IPS-18a (cell line): ENCODE results near the gene PLAGL2.

Experiments
- H3K27ac ChIP-seq: one replicate; pipeline ENCODE4 v1.5.1; 2013; ENCODE audit warnings: low read length
- H3K27me3 ChIP-seq: one replicate; pipeline ENCODE4 v1.6.1; 2013; ENCODE audit warnings: mild to moderate bottlenecking, low read length; ENCODE audit not compliant: control insufficient read depth, insufficient read depth
- H3K36me3 ChIP-seq: one replicate; pipeline ENCODE4 v1.6.1; 2013; ENCODE audit warnings: low read depth, low read length; ENCODE audit not compliant: control insufficient read depth
- H3K4me1 ChIP-seq: one replicate; pipeline ENCODE4 v1.6.1; 2013; ENCODE audit warnings: low read depth, low read length; ENCODE audit not compliant: control insufficient read depth
- H3K4me3 ChIP-seq: one replicate; pipeline ENCODE4 v1.5.1; 2013; ENCODE audit warnings: low read length
- H3K9ac ChIP-seq: one replicate; pipeline ENCODE4 v1.6.1; 2013; ENCODE audit warnings: mild to moderate bottlenecking, low read length, moderate library complexity
- H3K9me3 ChIP-seq: one replicate; pipeline ENCODE4 v1.6.1; 2013; ENCODE audit warnings: low read depth, low read length; ENCODE audit not compliant: control insufficient read depth

PLAGL2 gene

DNA sequence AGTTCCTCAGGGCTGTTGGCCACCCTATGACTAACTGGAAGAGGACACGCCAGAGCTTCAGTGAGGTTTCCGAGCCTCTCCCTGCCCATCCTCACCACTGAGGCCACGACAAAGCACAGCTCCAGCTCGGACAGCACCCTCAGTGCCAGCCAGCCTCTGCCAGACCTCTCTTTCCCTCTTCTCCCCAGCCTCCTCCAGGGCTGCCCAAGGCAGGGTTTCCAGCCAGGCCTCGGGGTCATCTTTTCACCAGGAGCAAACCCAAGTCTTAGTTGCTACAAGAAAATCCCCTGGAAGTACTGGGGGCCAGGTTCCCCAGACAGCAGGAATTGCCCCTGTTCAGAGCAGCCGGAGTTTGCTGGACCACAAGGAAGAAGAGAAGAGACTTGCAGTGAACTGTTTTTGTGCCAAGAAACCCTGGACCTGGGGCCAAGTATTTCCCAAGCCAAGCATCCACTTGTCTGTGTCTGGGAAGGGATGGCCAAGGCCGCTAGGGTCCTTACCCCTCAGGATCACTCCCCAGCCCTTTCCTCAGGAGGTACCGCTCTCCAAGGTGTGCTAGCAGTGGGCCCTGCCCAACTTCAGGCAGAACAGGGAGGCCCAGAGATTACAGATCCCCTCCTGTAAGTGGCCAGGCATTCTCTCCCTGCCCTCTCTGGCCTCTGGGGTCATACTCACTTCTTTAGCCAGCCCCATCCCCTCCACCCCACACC is 41.6 kb downstream of the PLAGL2 start:
- Histone ChIP-seq H3K4me1 (peaks cover 10% of the 10 kb centered on the region), H3K36me3 (peaks cover 41% of the 10 kb centered on the region), H3K27me3 (no peaks in the 10 kb centered on the region), H3K27ac (no peak overlapping the region), H3K9ac (no peak overlapping the region), H3K4me3 (no peak overlapping the region), H3K9me3 (no peaks in the 10 kb centered on the region)

GRCh38 chr20:32164984-32165735 is 42.4 kb downstream of the PLAGL2 start:
- no peak overlapping the region for H3K4me3 ChIP-seq
- H3K36me3 ChIP-seq = peaks cover 46% of the 10 kb centered on the region

DNA sequence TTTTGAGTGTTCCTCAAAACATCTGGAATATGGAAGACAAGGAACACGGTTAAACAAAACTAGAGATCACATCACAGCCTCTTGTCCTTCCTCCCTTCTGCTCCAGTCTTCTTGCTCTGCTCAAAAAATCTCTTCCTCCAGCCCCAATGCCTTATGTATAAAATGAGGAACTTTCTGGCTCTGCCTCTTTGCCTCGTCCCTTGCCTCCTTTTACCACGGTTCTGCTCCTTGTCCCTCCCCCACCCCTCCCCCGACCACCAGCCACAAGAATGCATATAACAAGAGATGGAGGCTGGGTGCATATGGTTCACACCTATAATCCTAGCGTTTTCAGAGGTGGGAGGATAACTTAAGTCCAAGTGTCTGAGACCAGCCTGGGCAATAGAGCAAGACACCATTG is 43.6 kb downstream of the PLAGL2 start:
- Histone ChIP-seq H3K36me3 (peaks cover 58% of the 10 kb centered on the region), H3K27me3 (no peaks in the 10 kb centered on the region), H3K4me1 (peaks cover 10% of the 10 kb centered on the region), H3K27ac (no peak overlapping the region), H3K9me3 (no peaks in the 10 kb centered on the region), H3K4me3 (no peak overlapping the region), H3K9ac (no peak overlapping the region)

More at GRCh38 chr20:32164984-32165735, 42.4 kb downstream of the PLAGL2 start:
- H3K27me3 ChIP-seq = no peaks in the 10 kb centered on the region
- H3K9me3 ChIP-seq = no peaks in the 10 kb centered on the region
- H3K4me1 ChIP-seq = peaks cover 10% of the 10 kb centered on the region
- H3K9ac ChIP-seq = no peak overlapping the region
- H3K27ac ChIP-seq = no peak overlapping the region

DNA sequence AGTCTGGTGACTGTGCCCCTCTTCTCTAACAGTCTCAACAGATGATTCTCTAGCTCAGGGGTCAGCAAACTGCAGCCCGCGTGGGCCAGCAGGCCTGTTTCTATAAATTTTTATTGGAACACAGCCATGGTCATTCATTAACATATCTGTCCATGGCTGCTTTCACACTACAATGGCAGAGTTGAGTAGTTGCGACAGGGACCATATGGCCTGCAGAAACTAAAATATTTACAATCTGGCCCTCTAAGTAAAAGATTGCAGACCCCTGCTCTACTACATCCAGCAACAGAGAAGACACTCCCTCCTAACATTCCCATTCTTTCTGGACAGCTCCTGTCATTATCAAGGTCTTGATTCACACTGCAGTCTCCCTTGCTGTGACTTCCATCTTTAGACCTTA is 45.2 kb downstream of the PLAGL2 start:
- Histone ChIP-seq H3K27me3 (no peaks in the 10 kb centered on the region), H3K9ac (no peak overlapping the region), H3K36me3 (peaks cover 67% of the 10 kb centered on the region), H3K27ac (no peak overlapping the region), H3K9me3 (no peaks in the 10 kb centered on the region), H3K4me3 (no peak overlapping the region), H3K4me1 (no peaks in the 10 kb centered on the region)

DNA sequence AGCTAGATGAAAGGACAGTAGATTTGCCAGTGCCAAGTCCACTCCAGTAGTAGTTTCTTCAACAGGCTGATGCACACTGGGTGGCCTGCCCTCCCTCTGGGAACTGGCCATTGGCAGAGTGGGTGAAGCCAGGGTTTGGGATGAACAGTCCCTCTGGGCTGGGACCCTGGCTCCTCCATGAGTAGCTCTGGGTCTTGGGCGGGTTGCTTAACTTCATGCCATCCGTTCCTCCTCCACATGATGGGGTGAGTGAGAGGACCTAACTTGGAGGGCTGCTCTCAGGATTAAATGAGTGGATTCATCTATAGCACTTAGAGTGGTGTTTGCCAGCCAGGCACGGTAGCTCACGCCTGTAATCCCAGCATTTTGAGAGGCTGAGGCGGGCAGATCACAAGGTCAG is 47.2 kb downstream of the PLAGL2 start:
- no peak overlapping the region for H3K27ac ChIP-seq
- H3K9me3 ChIP-seq = no peaks in the 10 kb centered on the region
- peaks cover 52% of the 10 kb centered on the region for H3K36me3 ChIP-seq
- H3K9ac ChIP-seq = no peak overlapping the region
- no peaks in the 10 kb centered on the region for H3K27me3 ChIP-seq
- no peaks in the 10 kb centered on the region for H3K4me1 ChIP-seq
- no peak overlapping the region for H3K4me3 ChIP-seq

GRCh38 chr20:32159766-32160221 is 47.7 kb downstream of the PLAGL2 start:
- no peak overlapping the region for H3K27ac ChIP-seq
- no peaks in the 10 kb centered on the region for H3K9me3 ChIP-seq
- H3K9ac ChIP-seq = no peak overlapping the region
- H3K36me3 ChIP-seq = peaks cover 49% of the 10 kb centered on the region
- H3K4me1 ChIP-seq = no peaks in the 10 kb centered on the region
- H3K27me3 ChIP-seq = no peaks in the 10 kb centered on the region
- no peak overlapping the region for H3K4me3 ChIP-seq

GRCh38 chr20:32158943-32159660 is 48.4 kb downstream of the PLAGL2 start:
- H3K36me3 ChIP-seq = peaks cover 43% of the 10 kb centered on the region
- H3K9ac ChIP-seq = no peak overlapping the region
- H3K27ac ChIP-seq = no peak overlapping the region

DNA sequence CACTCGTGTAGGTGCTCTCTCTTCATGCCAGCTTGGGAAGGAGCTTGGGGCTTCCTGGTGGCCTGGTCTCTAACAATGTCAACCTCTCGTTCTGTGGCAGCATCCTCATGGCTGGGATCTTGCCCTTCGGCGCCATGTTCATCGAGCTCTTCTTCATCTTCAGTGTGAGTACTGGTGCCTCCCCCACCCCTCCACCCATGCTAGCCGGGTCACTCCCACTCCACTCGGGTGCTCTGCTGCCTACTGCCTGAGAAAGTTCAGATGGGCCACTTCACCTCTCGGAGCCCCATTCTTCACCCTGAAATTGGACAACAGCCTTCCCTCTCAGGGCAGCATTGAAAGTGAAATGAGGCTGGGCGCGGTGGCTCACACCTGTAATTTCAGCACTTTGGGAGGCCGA is 49.2 kb downstream of the PLAGL2 start:
- no peak overlapping the region for H3K4me3 ChIP-seq
- no peaks in the 10 kb centered on the region for H3K9me3 ChIP-seq
- no peaks in the 10 kb centered on the region for H3K4me1 ChIP-seq
- H3K27ac ChIP-seq = no peak overlapping the region
- H3K36me3 ChIP-seq = peaks cover 47% of the 10 kb centered on the region
- no peak overlapping the region for H3K9ac ChIP-seq
- no peaks in the 10 kb centered on the region for H3K27me3 ChIP-seq

More at GRCh38 chr20:32158943-32159660, 48.4 kb downstream of the PLAGL2 start:
- Histone ChIP-seq H3K9me3 (no peaks in the 10 kb centered on the region), H3K4me3 (no peak overlapping the region), H3K27me3 (no peaks in the 10 kb centered on the region), H3K4me1 (no peaks in the 10 kb centered on the region)

GRCh38 chr20:32157611-32158010 is 49.9 kb downstream of the PLAGL2 start:
- H3K27me3 ChIP-seq = no peaks in the 10 kb centered on the region
- no peak overlapping the region for H3K4me3 ChIP-seq
- H3K36me3 ChIP-seq = peaks cover 55% of the 10 kb centered on the region
- no peak overlapping the region for H3K9ac ChIP-seq
- H3K4me1 ChIP-seq = no peaks in the 10 kb centered on the region
- no peak overlapping the region for H3K27ac ChIP-seq
- no peaks in the 10 kb centered on the region for H3K9me3 ChIP-seq

GRCh38 chr20:32155017-32155981 is 52.2 kb downstream of the PLAGL2 start:
- Histone ChIP-seq H3K4me3 (no peak overlapping the region), H3K9ac (no peak overlapping the region), H3K27ac (no peak overlapping the region), H3K27me3 (no peaks in the 10 kb centered on the region), H3K9me3 (no peaks in the 10 kb centered on the region), H3K36me3 (peaks cover 55% of the 10 kb centered on the region), H3K4me1 (no peaks in the 10 kb centered on the region)

DNA sequence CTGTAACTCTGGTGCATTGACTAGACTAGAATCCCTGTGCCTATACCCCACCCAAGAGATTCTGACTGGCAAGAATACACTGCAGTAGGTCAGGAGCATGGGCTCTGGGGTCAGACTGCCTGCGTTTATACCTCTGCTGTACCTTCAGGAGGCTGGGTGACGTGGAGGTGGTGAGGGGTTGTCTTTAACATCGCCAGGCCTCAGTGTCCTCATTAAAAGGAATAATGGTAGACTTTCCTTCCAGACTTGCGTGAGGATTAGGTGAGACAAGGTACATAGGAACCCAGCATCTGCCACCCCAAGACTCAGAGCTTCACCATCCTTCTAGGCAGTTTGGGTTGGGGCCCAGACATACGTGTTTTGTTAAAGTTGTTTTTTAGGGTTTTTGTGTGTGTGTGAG is 53.8 kb downstream of the PLAGL2 start:
- H3K36me3 ChIP-seq = peaks cover 55% of the 10 kb centered on the region
- H3K27me3 ChIP-seq = no peaks in the 10 kb centered on the region
- no peaks in the 10 kb centered on the region for H3K9me3 ChIP-seq
- no peak overlapping the region for H3K4me3 ChIP-seq
- H3K9ac ChIP-seq = no peak overlapping the region
- no peak overlapping the region for H3K27ac ChIP-seq
- H3K4me1 ChIP-seq = no peaks in the 10 kb centered on the region
